SK-N-SH treated with all-trans-retinoic acid at 6 μM for 48 hours (cell line): ENCODE results near the gene ACBD5.

Experiments used
- ATAC-seq: fragments of 200-7000 bp; cut with Tn5 transposase; 3 replicates; pipeline ENCODE4 v1.9.1; 2020; ENCODE audit warnings: mild to moderate bottlenecking, moderate library complexity
- ARNTL ChIP-seq: fragments of 450-650 bp; formaldehyde crosslinking; IDR thresholded peaks from 2 replicates; pipeline ENCODE4 v1.5.0; 2020; ENCODE audit warnings: low read depth, mild to moderate bottlenecking, moderate library complexity, borderline replicate concordance
- BACH2 ChIP-seq: fragments of 250-450 bp; sonication (Bioruptor Pico); IDR thresholded peaks from 2 replicates; pipeline ENCODE4 v1.9.0; 2021; ENCODE audit warnings: mild to moderate bottlenecking, borderline replicate concordance
- CREB5 ChIP-seq: fragments of 250-450 bp; sonication (Bioruptor Pico); IDR thresholded peaks from 2 replicates; pipeline ENCODE4 v1.5.1; 2020; ENCODE audit warnings: low read depth, mild to moderate bottlenecking, moderate library complexity
- CSRNP3 ChIP-seq: fragments of 250-450 bp; sonication (Bioruptor Pico); IDR thresholded peaks from 2 replicates; pipeline ENCODE4 v1.5.1; 2021; ENCODE audit warnings: mild to moderate bottlenecking, moderate library complexity
- ESRRG ChIP-seq: fragments of 250-450 bp; sonication (Bioruptor Pico); IDR thresholded peaks from 2 replicates; pipeline ENCODE4 v1.6.1; 2021; ENCODE audit warnings: mild to moderate bottlenecking
- GLIS3 ChIP-seq: fragments of 250-450 bp; sonication (Bioruptor Pico); IDR thresholded peaks from 2 replicates; pipeline ENCODE4 v1.5.0; 2020; ENCODE audit warnings: mild to moderate bottlenecking, moderate library complexity
- ISL1 ChIP-seq: fragments of 250-450 bp; sonication (Bioruptor Pico); IDR thresholded peaks from 2 replicates; pipeline ENCODE4 v2.1.2; 2022; ENCODE audit warnings: mild to moderate bottlenecking, moderate library complexity
- OSR1 ChIP-seq: fragments of 250-450 bp; sonication (Bioruptor Pico); IDR thresholded peaks from 2 replicates; pipeline ENCODE4 v1.8.0; 2022; ENCODE audit warnings: moderate library complexity, mild to moderate bottlenecking, inconsistent platforms
- PATZ1 ChIP-seq: fragments of 250-450 bp; sonication (Bioruptor Pico); IDR thresholded peaks from 2 replicates; pipeline ENCODE4 v1.8.0; 2020; ENCODE audit warnings: mild to moderate bottlenecking, moderate library complexity, borderline replicate concordance
- PPARA ChIP-seq: fragments of 250-450 bp; sonication (Bioruptor Pico); IDR thresholded peaks from 2 replicates; pipeline ENCODE4 v1.5.0; 2020; ENCODE audit warnings: mild to moderate bottlenecking, borderline replicate concordance
- RARB ChIP-seq: fragments of 250-450 bp; sonication (Bioruptor Pico); IDR thresholded peaks from 2 replicates; pipeline ENCODE4 v1.8.0; 2021; ENCODE audit warnings: mild to moderate bottlenecking, moderate library complexity
- SNAI2 ChIP-seq: fragments of 250-450 bp; sonication (Bioruptor Pico); IDR thresholded peaks from 2 replicates; pipeline ENCODE4 v1.5.0; 2020; ENCODE audit warnings: mild to moderate bottlenecking, moderate library complexity
- TCF4 ChIP-seq: fragments of 250-450 bp; sonication (Bioruptor Pico); IDR thresholded peaks from 2 replicates; pipeline ENCODE4 v1.8.0; 2021; ENCODE audit warnings: mild to moderate bottlenecking, moderate library complexity, borderline replicate concordance
- TSHZ2 ChIP-seq: fragments of 250-450 bp; sonication (Bioruptor Pico); IDR thresholded peaks from 2 replicates; pipeline ENCODE4 v1.5.0; 2020; ENCODE audit warnings: mild to moderate bottlenecking, moderate library complexity
- ZC3H10 ChIP-seq: fragments of 250-450 bp; sonication (Bioruptor Pico); IDR thresholded peaks from 2 replicates; pipeline ENCODE4 v1.5.1; 2021; ENCODE audit warnings: mild to moderate bottlenecking, moderate library complexity
- ZFP3 ChIP-seq: fragments of 250-450 bp; sonication (Bioruptor Pico); IDR thresholded peaks from 2 replicates; pipeline ENCODE4 v1.5.0; 2020; ENCODE audit warnings: mild to moderate bottlenecking, moderate library complexity
- ZFP30 ChIP-seq: fragments of 450-650 bp; formaldehyde crosslinking; IDR thresholded peaks from 2 replicates; pipeline ENCODE4 v1.5.0; 2022; ENCODE audit warnings: mild to moderate bottlenecking, moderate library complexity
- ZNF565 ChIP-seq: fragments of 450-650 bp; formaldehyde crosslinking; conservative IDR thresholded peaks from 2 replicates; pipeline ENCODE4 v1.5.0; 2020; ENCODE audit warnings: low read depth, mild to moderate bottlenecking, moderate library complexity
- ZNF70 ChIP-seq: fragments of 450-650 bp; formaldehyde crosslinking; IDR thresholded peaks from 2 replicates; pipeline ENCODE4 v1.5.0; 2020; ENCODE audit warnings: mild to moderate bottlenecking, moderate library complexity
- ZNF8 ChIP-seq: fragments of 450-650 bp; formaldehyde crosslinking; IDR thresholded peaks from 2 replicates; pipeline ENCODE4 v1.5.0; 2020; ENCODE audit warnings: mild to moderate bottlenecking, moderate library complexity

The ACBD5 gene

GRCh38 chr10:27252267-27253000, 11.8 kb upstream of the ACBD5 start:
- TF ChIP-seq PPARA (CRISPR knock-in tag) (no peak), CREB5 (CRISPR knock-in tag) (no peak), CSRNP3 (CRISPR knock-in tag) (no peak), PATZ1 (CRISPR knock-in tag) (no peak), ZC3H10 (CRISPR knock-in tag) (no peak), ISL1 (CRISPR knock-in tag) (no peak), ZNF8 (CRISPR knock-in tag) (no peak), OSR1 (CRISPR knock-in tag) (no peak), RARB (CRISPR knock-in tag) (no peak), ZFP30 (CRISPR knock-in tag) (no peak)
- no peak for ATAC-seq

- ATAC-seq, result no peak
- TF ChIP-seq ZFP3, result no peak
- TF ChIP-seq PATZ1 (CRISPR knock-in tag), result no peak
- no peak for TF ChIP-seq PPARA (CRISPR knock-in tag)
- TF ChIP-seq ISL1 (CRISPR knock-in tag), result no peak
- TF ChIP-seq GLIS3 (CRISPR knock-in tag), result no peak
- TF ChIP-seq ZNF70 (CRISPR knock-in tag), result no peak
- no peak for TF ChIP-seq ZFP30 (CRISPR knock-in tag)
- TF ChIP-seq SNAI2 (CRISPR knock-in tag), result no peak
- no peak for TF ChIP-seq TCF4 (CRISPR knock-in tag)
- TF ChIP-seq ZNF565 (CRISPR knock-in tag), result no peak
- TF ChIP-seq TSHZ2 (CRISPR knock-in tag), result no peak
- TF ChIP-seq ZC3H10 (CRISPR knock-in tag), result no peak
- no peak for TF ChIP-seq ARNTL (CRISPR knock-in tag)
- TF ChIP-seq OSR1 (CRISPR knock-in tag), result no peak
- no peak for TF ChIP-seq BACH2 (CRISPR knock-in tag)
Observed at GRCh38 chr10:27251554-27251953, 11.0 kb upstream of the ACBD5 start.

GRCh38 chr10:27248215-27248614, 7.6 kb upstream of the ACBD5 start:
- no peak for ATAC-seq
- no peak for TF ChIP-seq ZNF565 (CRISPR knock-in tag)
- no peak for TF ChIP-seq ZFP30 (CRISPR knock-in tag)
- TF ChIP-seq TSHZ2 (CRISPR knock-in tag), result no peak
- no peak for TF ChIP-seq PPARA (CRISPR knock-in tag)
- TF ChIP-seq ESRRG, result no peak
